ENCODE data around the gene HMGCS2. TPM values are rescaled to one million over a fixed set of nuclear protein-coding genes. Genes with fewer than 3 reads are reported as not detected.

The HMGCS2 gene
- total RNA-seq, 2 experiments from 2014 or later: not detected

GRCh38 chr1:119736649-119737039, 32.1 kb downstream of the HMGCS2 start:
- H3K36me3 Mint-ChIP-seq: peaks cover 11% of the 10 kb centered on the region
- DNase-seq: no peak
- CTCF ChIA-PET: no interaction called here

GRCh38 chr1:119735217-119735616, 33.5 kb downstream of the HMGCS2 start:
- CTCF ChIA-PET: interaction anchor here (2.2 kb wide), 1 partner anchor 9 kb away, joined by 12 read pairs; no protein-coding TSS in a partner anchor
- Mint-ChIP-seq H3K36me3 (peaks cover 13% of the 10 kb centered on the region), H3K4me1 (ENCODE audit: low read depth) (no peaks in the 10 kb centered on the region), H3K9me3 (no peaks in the 10 kb centered on the region), H3K27me3 (no peaks in the 10 kb centered on the region), H3K4me3 (no peak overlapping the region), H3K27ac (no peak overlapping the region)
- POLR2A ChIA-PET: interaction anchor here (0.6 kb wide), 1 partner anchor 10 kb away, joined by 3 read pairs; no protein-coding TSS in a partner anchor
- DNase-seq: no peak
- intact Hi-C loops (cut with micrococcal nuclease): no loop called here

More at GRCh38 chr1:119736649-119737039, 32.1 kb downstream of the HMGCS2 start:
- H3K4me1 Mint-ChIP-seq (ENCODE audit: low read depth): no peaks in the 10 kb centered on the region
- H3K4me3 Mint-ChIP-seq: no peak overlapping the region
- intact Hi-C loops (cut with micrococcal nuclease): no loop called here
- H3K27me3 Mint-ChIP-seq: no peaks in the 10 kb centered on the region
- H3K9me3 Mint-ChIP-seq: no peaks in the 10 kb centered on the region
- no peak overlapping the region for H3K27ac Mint-ChIP-seq
- POLR2A ChIA-PET: no interaction called here

DNA sequence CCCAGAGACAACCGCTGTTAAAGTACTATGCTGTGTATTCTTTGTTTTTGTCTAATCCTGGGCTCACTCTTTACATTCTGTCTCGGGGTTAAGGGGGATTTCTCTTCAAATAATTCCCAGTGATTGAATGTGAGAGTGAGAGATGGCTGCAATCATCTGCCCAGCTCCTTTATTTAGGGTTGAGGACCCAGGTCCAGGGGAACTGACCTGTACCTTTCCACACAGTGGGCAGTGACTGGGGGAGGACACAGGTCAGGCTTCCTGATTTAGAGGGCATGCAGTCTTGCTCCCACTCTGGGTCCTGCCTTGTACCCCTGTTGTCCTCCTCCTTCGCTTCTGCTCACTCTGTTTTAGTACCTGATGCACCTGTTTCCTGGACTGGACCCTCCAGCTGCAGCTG, 35.0 kb downstream of the HMGCS2 start:
- peaks cover 18% of the 10 kb centered on the region for H3K36me3 Mint-ChIP-seq
- H3K4me3 Mint-ChIP-seq: no peak overlapping the region
- ChIA-PET CTCF (interaction anchor here (2.2 kb wide), 1 partner anchor 10 kb away, joined by 12 read pairs; no protein-coding TSS in a partner anchor), POLR2A (no interaction called here)
- no peaks in the 10 kb centered on the region for H3K27me3 Mint-ChIP-seq
- no peaks in the 10 kb centered on the region for H3K4me1 Mint-ChIP-seq (ENCODE audit: low read depth)
- H3K27ac Mint-ChIP-seq: no peak overlapping the region
- intact Hi-C loops (cut with micrococcal nuclease): no loop called here
- no peak for DNase-seq
- no peaks in the 10 kb centered on the region for H3K9me3 Mint-ChIP-seq

DNA sequence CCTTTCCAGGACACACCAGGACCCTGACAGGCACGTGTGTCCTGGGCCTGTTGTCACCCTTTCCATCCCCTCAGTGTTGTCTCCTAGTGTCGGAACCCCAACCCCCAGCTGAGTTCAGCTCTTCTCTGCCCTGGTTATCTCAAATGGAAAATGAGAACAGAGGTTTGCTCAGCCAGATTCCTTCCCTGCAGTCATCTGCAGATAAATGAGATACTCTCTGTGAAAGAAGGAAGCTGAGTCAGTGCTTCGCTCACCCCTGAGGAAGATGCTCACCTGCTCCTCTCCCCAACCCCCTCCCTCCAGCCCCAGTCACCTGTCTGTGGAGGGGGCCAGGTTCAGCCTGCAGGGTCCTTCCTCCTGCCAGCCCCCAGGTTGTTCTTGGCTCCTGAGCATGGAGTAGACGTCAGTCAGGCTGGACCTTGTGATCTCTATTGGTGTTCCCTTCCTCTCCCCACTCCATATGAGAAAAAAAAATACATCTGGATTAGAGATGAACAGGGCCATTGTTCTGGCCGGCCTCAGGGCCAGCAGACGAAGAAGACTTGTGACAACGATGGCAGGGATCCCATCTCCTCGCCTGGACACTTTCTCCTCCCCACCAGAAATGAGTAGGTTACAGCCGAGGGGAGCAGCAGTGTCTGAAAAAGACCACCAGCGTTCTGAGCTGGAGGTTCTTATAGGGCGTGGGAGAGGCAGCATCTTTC, 36.1 kb downstream of the HMGCS2 start:
- no peak overlapping the region for H3K4me3 Mint-ChIP-seq
- H3K4me1 Mint-ChIP-seq (ENCODE audit: low read depth): no peaks in the 10 kb centered on the region
- POLR2A ChIA-PET: no interaction called here
- DNase-seq: no peak
- intact Hi-C loops (cut with micrococcal nuclease): no loop called here
- peaks cover 22% of the 10 kb centered on the region for H3K36me3 Mint-ChIP-seq
- no peaks in the 10 kb centered on the region for H3K9me3 Mint-ChIP-seq
- CTCF ChIA-PET: interaction anchor here (0.7 to 2.2 kb wide), 2 partner anchors 9 to 11 kb away, joined by 3 to 12 read pairs; no protein-coding TSS in a partner anchor
- no peak overlapping the region for H3K27ac Mint-ChIP-seq
- no peaks in the 10 kb centered on the region for H3K27me3 Mint-ChIP-seq

- Mint-ChIP-seq H3K9me3 (no peaks in the 10 kb centered on the region), H3K4me3 (no peak overlapping the region), H3K4me1 (ENCODE audit: low read depth) (no peaks in the 10 kb centered on the region), H3K27ac (no peak overlapping the region), H3K36me3 (peaks cover 28% of the 10 kb centered on the region), H3K27me3 (no peaks in the 10 kb centered on the region)
- CTCF ChIA-PET: interaction anchor here (1.2 kb wide), 1 partner anchor 13 kb away, joined by 7 read pairs; no protein-coding TSS in a partner anchor
- POLR2A ChIA-PET: no interaction called here
- DNase-seq: no peak
- intact Hi-C loops (cut with micrococcal nuclease): no loop called here
Measured at GRCh38 chr1:119731741-119732430, 36.8 kb downstream of the HMGCS2 start.

DNA sequence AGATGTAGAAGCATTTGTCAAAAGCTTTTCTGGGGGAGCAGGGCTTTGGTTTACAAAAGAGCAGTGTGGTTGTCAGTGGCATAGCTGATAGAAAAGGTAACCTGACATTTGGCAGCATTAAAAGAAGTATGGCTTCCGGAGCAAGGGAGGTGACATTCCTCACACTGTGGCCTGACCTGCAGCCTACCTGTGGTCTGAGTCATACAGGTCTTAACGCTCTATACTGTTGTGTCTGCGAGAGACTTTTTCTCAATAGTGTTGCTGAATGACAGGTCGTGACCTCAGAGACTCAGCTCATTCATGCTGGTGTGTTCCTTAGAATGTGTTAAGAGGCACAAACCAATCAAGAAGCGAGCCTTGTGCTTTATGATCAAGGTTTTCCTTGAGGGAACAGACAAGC, 37.6 kb downstream of the HMGCS2 start:
- Mint-ChIP-seq H3K9me3 (no peaks in the 10 kb centered on the region), H3K4me3 (no peak overlapping the region), H3K27me3 (no peaks in the 10 kb centered on the region), H3K4me1 (ENCODE audit: low read depth) (no peaks in the 10 kb centered on the region), H3K27ac (no peak overlapping the region), H3K36me3 (peaks cover 30% of the 10 kb centered on the region)
- intact Hi-C loops (cut with micrococcal nuclease): no loop called here
- ChIA-PET POLR2A (no interaction called here), CTCF (interaction anchor here (1.2 kb wide), 1 partner anchor 13 kb away, joined by 7 read pairs; no protein-coding TSS in a partner anchor)
- DNase-seq: no peak

- POLR2A ChIA-PET: no interaction called here
- no peak for DNase-seq
- Mint-ChIP-seq H3K27me3 (no peaks in the 10 kb centered on the region), H3K4me1 (ENCODE audit: low read depth) (no peaks in the 10 kb centered on the region), H3K9me3 (no peaks in the 10 kb centered on the region), H3K36me3 (peaks cover 27% of the 10 kb centered on the region), H3K4me3 (no peak overlapping the region), H3K27ac (no peak overlapping the region)
- CTCF ChIA-PET: no interaction called here
- intact Hi-C loops (cut with micrococcal nuclease): no loop called here
Measured at GRCh38 chr1:119729044-119729443, 39.7 kb downstream of the HMGCS2 start.

DNA sequence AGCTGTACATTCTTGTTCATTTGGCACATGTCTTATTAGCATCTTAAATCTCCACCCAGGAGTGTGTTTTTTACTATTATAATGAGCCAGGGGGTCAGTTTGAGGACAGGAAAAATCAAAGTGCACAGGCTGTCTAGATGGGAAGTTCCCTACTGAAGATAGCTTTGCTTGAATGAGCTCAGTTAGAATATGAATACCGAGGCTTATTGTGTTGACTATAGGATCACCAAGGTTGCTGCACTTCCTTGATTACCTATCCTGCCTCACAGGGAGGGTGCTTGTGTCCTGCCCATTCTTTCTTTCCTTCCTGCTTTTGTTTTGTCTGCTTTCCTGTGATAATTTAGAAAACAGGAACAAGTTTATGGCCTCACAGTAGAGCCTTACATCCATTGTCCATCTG, 40.7 kb downstream of the HMGCS2 start:
- no peak for DNase-seq
- H3K27ac Mint-ChIP-seq: no peak overlapping the region
- CTCF ChIA-PET: no interaction called here
- peaks cover 30% of the 10 kb centered on the region for H3K36me3 Mint-ChIP-seq
- no peaks in the 10 kb centered on the region for H3K4me1 Mint-ChIP-seq (ENCODE audit: low read depth)
- no peaks in the 10 kb centered on the region for H3K27me3 Mint-ChIP-seq
- POLR2A ChIA-PET: no interaction called here
- H3K4me3 Mint-ChIP-seq: no peak overlapping the region
- intact Hi-C loops (cut with micrococcal nuclease): no loop called here
- no peaks in the 10 kb centered on the region for H3K9me3 Mint-ChIP-seq

DNA sequence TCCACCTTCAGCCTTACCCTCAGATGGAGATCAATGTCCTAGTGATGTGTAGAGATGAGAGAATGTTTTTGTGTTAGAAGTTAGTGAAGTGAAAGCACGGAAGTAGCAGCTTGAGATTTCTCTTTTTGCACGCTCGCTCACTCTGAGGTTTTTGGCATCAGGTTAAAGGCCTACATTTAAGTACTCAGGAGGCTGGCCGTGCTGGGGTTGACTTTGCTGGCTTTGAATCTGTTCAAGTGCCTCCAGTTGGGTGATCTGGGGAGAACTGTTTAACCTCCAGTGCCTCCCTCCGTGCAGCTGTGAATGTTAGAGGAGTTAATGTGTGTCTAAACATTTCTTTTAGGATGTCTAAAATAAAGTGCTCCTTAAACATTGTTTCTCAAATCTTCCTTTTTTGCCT, 43.1 kb downstream of the HMGCS2 start:
- Mint-ChIP-seq H3K9me3 (no peaks in the 10 kb centered on the region), H3K4me1 (ENCODE audit: low read depth) (no peaks in the 10 kb centered on the region), H3K27ac (no peak overlapping the region), H3K27me3 (no peaks in the 10 kb centered on the region), H3K36me3 (peaks cover 33% of the 10 kb centered on the region), H3K4me3 (no peak overlapping the region)
- intact Hi-C loops (cut with micrococcal nuclease): no loop called here
- ChIA-PET CTCF (no interaction called here), POLR2A (no interaction called here)
- DNase-seq: no peak

GRCh38 chr1:119724611-119725218, 44.0 kb downstream of the HMGCS2 start:
- H3K9me3 Mint-ChIP-seq: no peaks in the 10 kb centered on the region
- no peak for DNase-seq
- H3K27me3 Mint-ChIP-seq: no peaks in the 10 kb centered on the region
- POLR2A ChIA-PET: no interaction called here
- peaks cover 27% of the 10 kb centered on the region for H3K36me3 Mint-ChIP-seq
- H3K4me3 Mint-ChIP-seq: no peak overlapping the region
- no peaks in the 10 kb centered on the region for H3K4me1 Mint-ChIP-seq (ENCODE audit: low read depth)
- H3K27ac Mint-ChIP-seq: no peak overlapping the region
- CTCF ChIA-PET: interaction anchor here (1.4 kb wide), 1 partner anchor 20 kb away, joined by 3 read pairs; no protein-coding TSS in a partner anchor
- intact Hi-C loops (cut with micrococcal nuclease): no loop called here

- Mint-ChIP-seq H3K27me3 (no peaks in the 10 kb centered on the region), H3K36me3 (peaks cover 13% of the 10 kb centered on the region), H3K9me3 (no peaks in the 10 kb centered on the region), H3K4me1 (ENCODE audit: low read depth) (no peaks in the 10 kb centered on the region), H3K4me3 (no peak overlapping the region), H3K27ac (no peak overlapping the region)
- intact Hi-C loops (cut with micrococcal nuclease): no loop called here
- ChIA-PET CTCF (no interaction called here), POLR2A (no interaction called here)
- DNase-seq: no peak
Measured at GRCh38 chr1:119721896-119722295, 46.8 kb downstream of the HMGCS2 start.

- POLR2A ChIA-PET: no interaction called here
Measured at GRCh38 chr1:119720866-119721440, 47.8 kb downstream of the HMGCS2 start.

More at GRCh38 chr1:119720866-119721440, 47.8 kb downstream of the HMGCS2 start:
- H3K27me3 Mint-ChIP-seq: no peaks in the 10 kb centered on the region
- CTCF ChIA-PET: no interaction called here
- no peaks in the 10 kb centered on the region for H3K4me1 Mint-ChIP-seq (ENCODE audit: low read depth)
- no peak overlapping the region for H3K4me3 Mint-ChIP-seq
- intact Hi-C loops (cut with micrococcal nuclease): no loop called here
- peaks cover 11% of the 10 kb centered on the region for H3K36me3 Mint-ChIP-seq
- no peaks in the 10 kb centered on the region for H3K9me3 Mint-ChIP-seq
- no peak overlapping the region for H3K27ac Mint-ChIP-seq
- no peak for DNase-seq
